ENCODE data around the gene HOXB6. TPM values are rescaled to one million over a fixed set of nuclear protein-coding genes. Genes with fewer than 3 reads are reported as not detected.

Gene HOXB6
- total RNA-seq, 1 donor, result 0.63 TPM

- no peak overlapping the region for H3K4me3 ChIP-seq (ENCODE audit: low read depth, low read length)
- TF ChIP-seq CTCF (IDR thresholded peaks at IDR 0.05; ENCODE audit: insufficient read depth, low read length), result no peak
- DNase-seq (ENCODE audit: low read depth), result no peak
Observed at GRCh38 chr17:48640858-48641180, 36.0 kb upstream of the HOXB6 start.

GRCh38 chr17:48639982-48640857 is 35.4 kb upstream of the HOXB6 start:
- DNase-seq (ENCODE audit: low read depth), result no peak
- TF ChIP-seq CTCF (IDR thresholded peaks at IDR 0.05; ENCODE audit: insufficient read depth, low read length), result no peak
- H3K4me3 ChIP-seq (ENCODE audit: low read depth, low read length), result no peak overlapping the region

GRCh38 chr17:48639136-48639535 is 34.4 kb upstream of the HOXB6 start:
- TF ChIP-seq CTCF (IDR thresholded peaks at IDR 0.05; ENCODE audit: insufficient read depth, low read length), result no peak

GRCh38 chr17:48637323-48638260 is 32.8 kb upstream of the HOXB6 start:
- no peak overlapping the region for H3K4me3 ChIP-seq (ENCODE audit: low read depth, low read length)
- no peak for TF ChIP-seq CTCF (IDR thresholded peaks at IDR 0.05; ENCODE audit: insufficient read depth, low read length)
- DNase-seq (ENCODE audit: low read depth), result peak; percentile 77

More at GRCh38 chr17:48639136-48639535, 34.4 kb upstream of the HOXB6 start:
- no peak for DNase-seq (ENCODE audit: low read depth)
- H3K4me3 ChIP-seq (ENCODE audit: low read depth, low read length), result no peak overlapping the region

GRCh38 chr17:48636177-48637018 is 31.6 kb upstream of the HOXB6 start:
- H3K4me3 ChIP-seq (ENCODE audit: low read depth, low read length), result no peak overlapping the region
- TF ChIP-seq CTCF (IDR thresholded peaks at IDR 0.05; ENCODE audit: insufficient read depth, low read length), result peak; percentile 65
- DNase-seq (ENCODE audit: low read depth), result peak; percentile 51
